ENCODE measurements around the gene FCRL1.

Gene FCRL1

DNA sequence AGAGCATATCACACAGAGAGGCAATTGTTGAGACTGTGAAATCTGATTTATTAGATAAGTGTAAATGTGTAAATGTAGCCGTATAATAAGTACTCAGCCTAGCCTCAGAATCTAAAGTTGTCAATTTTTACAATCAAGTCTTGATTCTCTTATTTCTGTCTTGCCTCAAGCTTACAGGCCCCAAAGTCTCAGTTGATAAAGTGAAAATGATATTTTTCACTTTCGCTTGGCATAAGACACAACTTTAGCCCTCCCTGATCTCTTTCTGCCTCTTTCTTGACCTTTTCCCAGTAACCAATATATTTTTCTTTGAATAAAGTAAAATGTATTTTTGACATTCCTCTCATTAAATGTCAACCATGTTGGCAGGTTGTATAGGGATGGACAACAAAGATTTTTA lies 11.0 kb upstream of the FCRL1 start:
- no peak overlapping the region for H3K27ac ChIP-seq
- no peak for TF ChIP-seq ZFX (IDR thresholded peaks at IDR 0.05; ENCODE audit: borderline replicate concordance)
- TF ChIP-seq, protein P1, sequence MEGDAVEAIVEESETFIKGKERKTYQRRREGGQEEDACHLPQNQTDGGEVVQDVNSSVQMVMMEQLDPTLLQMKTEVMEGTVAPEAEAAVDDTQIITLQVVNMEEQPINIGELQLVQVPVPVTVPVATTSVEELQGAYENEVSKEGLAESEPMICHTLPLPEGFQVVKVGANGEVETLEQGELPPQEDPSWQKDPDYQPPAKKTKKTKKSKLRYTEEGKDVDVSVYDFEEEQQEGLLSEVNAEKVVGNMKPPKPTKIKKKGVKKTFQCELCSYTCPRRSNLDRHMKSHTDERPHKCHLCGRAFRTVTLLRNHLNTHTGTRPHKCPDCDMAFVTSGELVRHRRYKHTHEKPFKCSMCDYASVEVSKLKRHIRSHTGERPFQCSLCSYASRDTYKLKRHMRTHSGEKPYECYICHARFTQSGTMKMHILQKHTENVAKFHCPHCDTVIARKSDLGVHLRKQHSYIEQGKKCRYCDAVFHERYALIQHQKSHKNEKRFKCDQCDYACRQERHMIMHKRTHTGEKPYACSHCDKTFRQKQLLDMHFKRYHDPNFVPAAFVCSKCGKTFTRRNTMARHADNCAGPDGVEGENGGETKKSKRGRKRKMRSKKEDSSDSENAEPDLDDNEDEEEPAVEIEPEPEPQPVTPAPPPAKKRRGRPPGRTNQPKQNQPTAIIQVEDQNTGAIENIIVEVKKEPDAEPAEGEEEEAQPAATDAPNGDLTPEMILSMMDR (IDR thresholded peaks at IDR 0.05) = no peak

DNA sequence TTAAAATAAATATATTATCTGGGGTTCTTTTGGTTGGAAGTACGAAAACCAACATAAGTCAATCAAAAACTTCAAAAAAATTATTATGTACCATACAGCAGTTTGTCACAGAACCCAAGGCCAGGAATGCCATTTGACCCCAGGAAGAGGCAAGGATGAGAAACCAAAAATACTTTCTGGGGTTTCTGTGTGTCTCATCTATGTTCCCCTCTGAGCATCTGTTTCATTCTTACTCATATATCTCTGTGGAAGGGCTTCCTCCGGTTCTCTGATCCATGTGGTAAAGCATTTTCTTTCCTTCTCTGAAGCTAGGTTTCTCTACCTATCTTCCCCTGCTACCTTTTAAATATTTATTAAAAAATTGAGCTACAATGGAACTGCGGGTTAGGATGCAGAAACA lies 9.8 kb upstream of the FCRL1 start:
- TF ChIP-seq ZFX (IDR thresholded peaks at IDR 0.05; ENCODE audit: borderline replicate concordance) = no peak
- TF ChIP-seq, protein P1 (IDR thresholded peaks at IDR 0.05) = no peak
- H3K27ac ChIP-seq = no peak overlapping the region

DNA sequence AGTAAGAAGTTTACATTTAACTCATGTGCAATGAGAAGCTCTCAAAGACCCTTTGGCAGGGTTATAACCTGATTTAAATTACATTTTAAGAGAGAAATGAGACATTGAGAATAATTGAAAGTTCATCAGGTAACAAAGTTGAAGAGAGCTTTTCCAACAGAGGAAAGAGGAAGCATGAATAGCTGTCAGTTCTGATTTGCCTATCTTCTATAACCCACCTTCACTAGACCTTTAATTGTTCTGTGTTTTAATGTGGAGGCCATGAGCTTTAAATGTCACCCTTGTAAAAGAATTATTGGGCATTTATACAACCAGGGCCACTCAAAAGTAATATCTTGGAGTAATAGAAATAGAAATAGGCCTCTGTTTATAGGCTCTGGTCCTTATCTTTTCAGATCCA lies 9.3 kb upstream of the FCRL1 start:
- no peak overlapping the region for H3K27ac ChIP-seq
- no peak for TF ChIP-seq ZFX (IDR thresholded peaks at IDR 0.05; ENCODE audit: borderline replicate concordance)
- TF ChIP-seq, protein P1 (IDR thresholded peaks at IDR 0.05) = no peak

GRCh38 chr1:157820299-157820698 lies 379 bp upstream of the FCRL1 start:
- no peak overlapping the region for H3K27ac ChIP-seq
- TF ChIP-seq, protein P1 (IDR thresholded peaks at IDR 0.05) = no peak
- TF ChIP-seq ZFX (IDR thresholded peaks at IDR 0.05; ENCODE audit: borderline replicate concordance) = no peak

- H3K27ac ChIP-seq = no peak overlapping the region
Measured at GRCh38 chr1:157819215-157819614, 705 bp downstream of the FCRL1 start.

DNA sequence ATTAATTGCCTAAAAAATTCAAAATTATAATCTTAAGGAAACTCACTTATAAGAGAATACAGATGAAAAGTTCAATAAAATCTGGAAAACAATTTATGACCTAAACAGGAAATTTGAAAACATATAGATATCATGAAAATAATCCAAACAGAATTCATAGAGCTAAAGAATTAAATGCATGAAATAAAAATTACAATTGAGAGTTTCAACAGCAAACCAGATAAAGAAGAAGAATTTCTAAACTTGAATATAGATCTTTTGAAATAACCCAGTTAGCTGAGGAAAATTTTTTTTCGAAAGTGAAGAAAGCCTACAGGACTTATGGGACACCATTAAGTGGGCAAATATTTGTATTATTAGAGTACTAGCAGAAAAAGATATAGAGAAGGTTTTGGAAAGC lies 6.7 kb downstream of the FCRL1 start:
- TF ChIP-seq, protein P1 (IDR thresholded peaks at IDR 0.05) = no peak
- no peak for TF ChIP-seq ZFX (IDR thresholded peaks at IDR 0.05; ENCODE audit: borderline replicate concordance)
- no peak overlapping the region for H3K27ac ChIP-seq

More at GRCh38 chr1:157819215-157819614, 705 bp downstream of the FCRL1 start:
- TF ChIP-seq, protein P1 (IDR thresholded peaks at IDR 0.05) = no peak
- TF ChIP-seq ZFX (IDR thresholded peaks at IDR 0.05; ENCODE audit: borderline replicate concordance) = no peak

DNA sequence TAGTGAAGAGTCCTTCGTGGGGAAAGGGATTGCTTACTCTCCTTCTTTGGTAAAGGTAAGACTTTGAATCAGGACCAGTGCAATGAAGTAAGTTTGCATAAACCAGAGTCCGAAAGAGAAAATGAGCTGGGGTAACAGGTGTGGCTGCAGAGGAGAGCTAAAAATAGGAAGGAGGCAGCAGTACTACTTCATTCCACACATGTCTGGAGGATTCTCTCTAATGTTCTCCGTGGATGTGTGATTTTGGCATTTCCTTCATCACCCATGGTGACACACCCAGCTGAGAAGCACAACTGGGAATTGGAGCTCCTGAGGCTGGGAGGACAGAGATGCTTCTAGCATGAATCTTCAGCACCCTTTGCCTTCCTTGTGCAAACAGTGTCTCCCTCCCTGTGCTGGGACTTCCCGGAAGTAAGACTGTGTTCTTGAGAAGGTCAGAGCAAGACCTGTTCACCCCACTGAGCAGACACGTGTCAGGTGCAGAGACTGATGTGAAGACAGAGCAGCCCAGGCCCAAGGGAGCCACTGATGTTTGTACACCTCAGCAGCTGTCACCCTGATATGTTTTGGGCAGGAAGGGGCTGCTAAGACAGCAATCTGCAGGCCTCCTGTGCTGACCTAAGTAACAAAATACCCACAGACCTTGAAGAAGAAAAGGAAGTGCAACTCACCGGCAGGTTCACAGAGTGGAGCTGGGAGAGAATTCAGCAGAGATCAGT lies 13.3 kb downstream of the FCRL1 start:
- TF ChIP-seq, protein P1 (IDR thresholded peaks at IDR 0.05) = no peak
- TF ChIP-seq ZFX (IDR thresholded peaks at IDR 0.05; ENCODE audit: borderline replicate concordance) = no peak
- no peak overlapping the region for H3K27ac ChIP-seq

Data from 22Rv1 (cell line).